HG03097 (cell line): Measurements from ENCODE around the gene RAC2.
A peak's percentile ranks its signal among the peaks of the same experiment; 100 is the strongest.
"Not testable (repeated sequence)": the region's sequence is repeated elsewhere in the genome, so short reads cannot be mapped to it uniquely, and the experiment has no call there.

Source experiments
- ATAC-seq: cut with Tn5 transposase; IDR thresholded peaks from one replicate; pipeline ENCODE4 v1.9.1; 2021; ENCODE audit not compliant: unreplicated experiment, low FRiP score

Gene RAC2

GRCh38 chr22:37208401-37209139 is 35.5 kb downstream of the RAC2 start:
- ATAC-seq, result no peak

GRCh38 chr22:37207981-37208380 is 36.1 kb downstream of the RAC2 start:
- ATAC-seq, result no peak

GRCh38 chr22:37206841-37207821 is 36.9 kb downstream of the RAC2 start:
- no peak for ATAC-seq

GRCh38 chr22:37206118-37206840 is 37.8 kb downstream of the RAC2 start:
- no peak for ATAC-seq

- no peak for ATAC-seq
Observed at GRCh38 chr22:37205046-37205445, 39.0 kb downstream of the RAC2 start.

GRCh38 chr22:37204045-37204655 is 39.9 kb downstream of the RAC2 start:
- ATAC-seq, result no peak

- no peak for ATAC-seq
Observed at GRCh38 chr22:37203354-37204044, 40.6 kb downstream of the RAC2 start.

- no peak for ATAC-seq
Observed at GRCh38 chr22:37202716-37203115, 41.4 kb downstream of the RAC2 start.

- no peak for ATAC-seq
Observed at GRCh38 chr22:37202001-37202555, 42.0 kb downstream of the RAC2 start.

GRCh38 chr22:37201443-37201820 is 42.6 kb downstream of the RAC2 start:
- not testable (repeated sequence) for ATAC-seq

- ATAC-seq, result no peak
Observed at GRCh38 chr22:37199760-37200108, 44.3 kb downstream of the RAC2 start.

GRCh38 chr22:37199103-37199759 is 44.8 kb downstream of the RAC2 start:
- ATAC-seq, result peak; percentile 93

- peak; percentile 31 for ATAC-seq
Observed at GRCh38 chr22:37198258-37199102, 45.6 kb downstream of the RAC2 start.

- no peak for ATAC-seq
Observed at GRCh38 chr22:37197451-37198257, 46.4 kb downstream of the RAC2 start.

- no peak for ATAC-seq
Observed at GRCh38 chr22:37196539-37197450, 47.3 kb downstream of the RAC2 start.

GRCh38 chr22:37195921-37196320 is 48.1 kb downstream of the RAC2 start:
- no peak for ATAC-seq

GRCh38 chr22:37194750-37195149 is 49.3 kb downstream of the RAC2 start:
- no peak for ATAC-seq
